Measurements from ENCODE around the gene GRIN1. TPM values are rescaled to one million over a fixed set of nuclear protein-coding genes. Genes with fewer than 3 reads are reported as not detected.

The GRIN1 gene
- total RNA-seq, 2 donors from 2014 or later = 0.35 to 0.73 TPM

DNA sequence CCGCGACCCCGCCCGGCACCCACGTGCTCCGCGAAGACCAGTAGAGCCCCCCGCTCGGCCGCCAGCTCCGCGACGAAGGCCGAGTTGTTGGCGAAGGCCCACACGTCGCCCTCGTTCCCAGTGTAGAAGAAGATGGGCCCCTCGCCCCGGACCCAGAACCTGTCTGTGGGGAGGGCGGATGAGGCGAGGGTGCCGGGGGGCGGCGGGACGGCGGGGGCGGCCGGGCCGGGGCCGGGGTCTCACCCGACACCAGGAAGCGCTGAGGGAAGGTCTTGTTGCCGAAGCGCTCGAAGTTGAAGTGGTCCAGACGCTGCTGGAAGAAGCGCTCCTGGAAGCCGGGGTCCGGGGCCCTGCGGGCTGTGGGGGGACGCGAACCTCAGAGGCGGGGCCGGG is 24.7 kb upstream of the GRIN1 start:
- H3K9ac ChIP-seq (ENCODE audit: extremely low read depth, low read length, poor library complexity, severe bottlenecking) = no peak overlapping the region
- H3K27me3 ChIP-seq (ENCODE audit: control insufficient read depth, insufficient read depth, low read length, poor library complexity, severe bottlenecking) = peaks cover 28% of the 10 kb centered on the region
- peaks cover 4% of the 10 kb centered on the region for H3K4me1 ChIP-seq (ENCODE audit: control insufficient read depth, insufficient read depth, low read length)
- Mint-ChIP-seq H3K4me3 (no peak overlapping the region), H3K27ac (no peak overlapping the region), H3K36me3 (ENCODE audit: low read depth) (no peaks in the 10 kb centered on the region), H3K4me1 (peaks cover 7% of the 10 kb centered on the region), H3K9me3 (peaks cover 5% of the 10 kb centered on the region), H3K27me3 (ENCODE audit: insufficient read depth) (peaks cover 43% of the 10 kb centered on the region)
- H3K9me3 ChIP-seq (ENCODE audit: control insufficient read depth, low read length) = no peaks in the 10 kb centered on the region
- 13 to 14% methylated on average over 3 to 44 of the region's 45 CpGs for WGBS, 2 experiments (ENCODE audit: insufficient coverage in 1 of 2, insufficient read length in 1 of 2)
- peak; percentile 68 for DNase-seq
- no peak overlapping the region for H3K4me3 ChIP-seq (ENCODE audit: low read length)
- TF ChIP-seq, protein P1, sequence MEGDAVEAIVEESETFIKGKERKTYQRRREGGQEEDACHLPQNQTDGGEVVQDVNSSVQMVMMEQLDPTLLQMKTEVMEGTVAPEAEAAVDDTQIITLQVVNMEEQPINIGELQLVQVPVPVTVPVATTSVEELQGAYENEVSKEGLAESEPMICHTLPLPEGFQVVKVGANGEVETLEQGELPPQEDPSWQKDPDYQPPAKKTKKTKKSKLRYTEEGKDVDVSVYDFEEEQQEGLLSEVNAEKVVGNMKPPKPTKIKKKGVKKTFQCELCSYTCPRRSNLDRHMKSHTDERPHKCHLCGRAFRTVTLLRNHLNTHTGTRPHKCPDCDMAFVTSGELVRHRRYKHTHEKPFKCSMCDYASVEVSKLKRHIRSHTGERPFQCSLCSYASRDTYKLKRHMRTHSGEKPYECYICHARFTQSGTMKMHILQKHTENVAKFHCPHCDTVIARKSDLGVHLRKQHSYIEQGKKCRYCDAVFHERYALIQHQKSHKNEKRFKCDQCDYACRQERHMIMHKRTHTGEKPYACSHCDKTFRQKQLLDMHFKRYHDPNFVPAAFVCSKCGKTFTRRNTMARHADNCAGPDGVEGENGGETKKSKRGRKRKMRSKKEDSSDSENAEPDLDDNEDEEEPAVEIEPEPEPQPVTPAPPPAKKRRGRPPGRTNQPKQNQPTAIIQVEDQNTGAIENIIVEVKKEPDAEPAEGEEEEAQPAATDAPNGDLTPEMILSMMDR (conservative IDR thresholded peaks at IDR 0.05) = no peak
- H3K27ac ChIP-seq (ENCODE audit: low read depth, low read length) = no peak overlapping the region
- H3K36me3 ChIP-seq (ENCODE audit: control insufficient read depth, insufficient read depth, low read length) = no peaks in the 10 kb centered on the region

DNA sequence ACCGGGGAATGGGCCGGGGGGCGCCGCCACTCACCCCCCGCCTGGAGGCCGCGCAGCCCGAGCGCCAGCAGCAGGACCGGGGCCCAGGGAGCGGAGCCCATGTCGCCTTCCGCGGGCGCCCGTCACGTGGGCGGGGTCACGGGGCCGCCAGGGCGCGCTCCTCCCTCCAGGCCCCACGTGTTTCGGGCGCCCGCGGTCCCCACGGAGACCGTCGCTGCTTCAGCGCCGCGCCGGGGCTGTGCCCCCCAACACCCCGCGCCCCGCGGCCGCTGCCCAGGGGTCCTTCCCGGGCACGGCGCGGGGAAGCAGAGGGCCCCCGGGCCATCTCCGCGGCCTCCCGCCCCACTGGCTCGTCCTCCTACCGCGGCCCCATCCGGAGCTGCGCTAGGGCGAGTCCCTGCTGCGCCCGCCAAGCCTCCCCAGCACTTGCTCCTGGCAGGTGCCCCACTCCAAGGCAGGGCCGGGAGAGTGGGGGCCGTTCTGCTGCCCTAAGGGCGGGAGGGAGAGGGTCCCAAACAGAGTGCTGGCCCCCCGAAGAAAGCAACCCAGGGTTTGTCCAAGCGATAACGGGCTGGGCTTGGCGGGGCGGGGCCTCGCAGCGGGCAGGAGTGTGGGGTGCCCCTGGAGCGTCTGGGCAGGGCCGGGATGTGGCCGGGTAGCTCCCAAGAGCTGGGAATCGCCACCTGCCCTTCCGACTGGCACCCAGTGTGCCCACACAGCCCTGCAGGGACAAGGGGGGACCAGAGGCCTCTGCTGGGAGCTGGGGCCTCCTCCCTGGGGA is 24.2 kb upstream of the GRIN1 start, which contains the start of gene DPP7:
TSS of gene DPP7 (minus strand) at position 121 of the 781 bp plus-strand sequence. CDS start at position 101, 20 bp downstream.
- Histone ChIP-seq H3K36me3 (ENCODE audit: control insufficient read depth, insufficient read depth, low read length) (no peaks in the 10 kb centered on the region), H3K4me3 (ENCODE audit: low read length) (no peak within 1 kb of the TSS), H3K4me1 (ENCODE audit: control insufficient read depth, insufficient read depth, low read length) (peaks cover 4% of the 10 kb centered on the region), H3K27me3 (ENCODE audit: control insufficient read depth, insufficient read depth, low read length, poor library complexity, severe bottlenecking) (peaks cover 28% of the 10 kb centered on the region), H3K27ac (ENCODE audit: low read depth, low read length) (no peak within 1 kb of the TSS), H3K9ac (ENCODE audit: extremely low read depth, low read length, poor library complexity, severe bottlenecking) (no peak within 1 kb of the TSS), H3K9me3 (ENCODE audit: control insufficient read depth, low read length) (no peaks in the 10 kb centered on the region)
- TF ChIP-seq, protein P1 (conservative IDR thresholded peaks at IDR 0.05) = no peak
- Mint-ChIP-seq H3K4me3 (peak within 1 kb of the TSS; percentile 31), H3K27me3 (ENCODE audit: insufficient read depth) (peaks cover 46% of the 10 kb centered on the region), H3K9me3 (peaks cover 7% of the 10 kb centered on the region), H3K4me1 (peaks cover 7% of the 10 kb centered on the region), H3K36me3 (ENCODE audit: low read depth) (no peaks in the 10 kb centered on the region), H3K27ac (no peak within 1 kb of the TSS)
- 19 to 78% methylated on average over 7 to 70 of the region's 70 CpGs for WGBS, 2 experiments (ENCODE audit: insufficient coverage in 1 of 2, insufficient read length in 1 of 2)
- peak; percentile 68 for DNase-seq

DNA sequence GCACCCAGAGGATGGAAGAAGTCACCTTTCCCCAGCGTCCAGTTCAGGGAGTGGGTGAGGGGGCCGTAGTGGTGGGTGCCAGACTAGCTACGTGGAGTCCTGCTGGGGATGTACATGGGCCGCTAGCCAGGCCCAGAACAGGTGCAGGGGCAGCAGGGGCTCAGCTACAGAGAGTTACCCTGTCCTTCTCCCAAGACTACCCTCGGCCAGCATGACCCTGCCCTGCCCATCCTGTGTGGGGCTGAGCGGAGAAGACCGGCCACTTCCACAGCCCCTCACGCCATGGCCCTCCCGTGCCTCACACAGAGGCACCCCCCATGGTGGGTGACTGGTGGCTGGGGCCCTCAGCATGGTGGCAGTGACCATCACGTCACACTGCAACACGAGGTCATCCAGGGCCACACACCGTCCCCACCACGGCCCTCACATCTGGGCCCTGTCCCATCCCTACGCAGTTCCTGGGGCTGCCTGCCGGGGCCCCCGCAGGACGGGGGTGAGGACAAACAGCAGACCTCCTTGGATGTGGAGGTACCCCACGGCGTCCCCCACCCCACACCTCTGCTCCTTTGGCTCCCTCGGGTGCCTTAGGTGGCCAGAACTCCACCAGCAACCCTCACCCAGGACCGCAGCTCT is 23.4 kb upstream of the GRIN1 start:
- peaks cover 28% of the 10 kb centered on the region for H3K27me3 ChIP-seq (ENCODE audit: control insufficient read depth, insufficient read depth, low read length, poor library complexity, severe bottlenecking)
- peak overlapping the region; percentile 15 for H3K4me3 Mint-ChIP-seq

More for the DNA sequence above, 23.4 kb upstream of the GRIN1 start:
- H3K27ac Mint-ChIP-seq = no peak overlapping the region
- Histone ChIP-seq H3K9me3 (ENCODE audit: control insufficient read depth, low read length) (no peaks in the 10 kb centered on the region), H3K27ac (ENCODE audit: low read depth, low read length) (no peak overlapping the region), H3K4me3 (ENCODE audit: low read length) (no peak overlapping the region), H3K9ac (ENCODE audit: extremely low read depth, low read length, poor library complexity, severe bottlenecking) (no peak overlapping the region), H3K4me1 (ENCODE audit: control insufficient read depth, insufficient read depth, low read length) (peaks cover 4% of the 10 kb centered on the region), H3K36me3 (ENCODE audit: control insufficient read depth, insufficient read depth, low read length) (no peaks in the 10 kb centered on the region)
- peaks cover 7% of the 10 kb centered on the region for H3K4me1 Mint-ChIP-seq
- peaks cover 46% of the 10 kb centered on the region for H3K27me3 Mint-ChIP-seq (ENCODE audit: insufficient read depth)
- H3K36me3 Mint-ChIP-seq (ENCODE audit: low read depth) = no peaks in the 10 kb centered on the region
- peaks cover 7% of the 10 kb centered on the region for H3K9me3 Mint-ChIP-seq
- DNase-seq = no peak
- TF ChIP-seq, protein P1 (conservative IDR thresholded peaks at IDR 0.05) = peak; percentile 33
- 89 to 90% methylated on average over 4 to 21 of the region's 21 CpGs for WGBS, 2 experiments (ENCODE audit: insufficient coverage in 1 of 2, insufficient read length in 1 of 2)
